ENCODE data around the gene PRXL2A. TPM values are rescaled to one million over a fixed set of nuclear protein-coding genes. Genes with fewer than 3 reads are reported as not detected.
"Not testable (repeated sequence)": the region's sequence is repeated elsewhere in the genome, so short reads cannot be mapped to it uniquely, and the experiment has no call there.

PRXL2A gene
- total RNA-seq = 63.6 TPM

DNA sequence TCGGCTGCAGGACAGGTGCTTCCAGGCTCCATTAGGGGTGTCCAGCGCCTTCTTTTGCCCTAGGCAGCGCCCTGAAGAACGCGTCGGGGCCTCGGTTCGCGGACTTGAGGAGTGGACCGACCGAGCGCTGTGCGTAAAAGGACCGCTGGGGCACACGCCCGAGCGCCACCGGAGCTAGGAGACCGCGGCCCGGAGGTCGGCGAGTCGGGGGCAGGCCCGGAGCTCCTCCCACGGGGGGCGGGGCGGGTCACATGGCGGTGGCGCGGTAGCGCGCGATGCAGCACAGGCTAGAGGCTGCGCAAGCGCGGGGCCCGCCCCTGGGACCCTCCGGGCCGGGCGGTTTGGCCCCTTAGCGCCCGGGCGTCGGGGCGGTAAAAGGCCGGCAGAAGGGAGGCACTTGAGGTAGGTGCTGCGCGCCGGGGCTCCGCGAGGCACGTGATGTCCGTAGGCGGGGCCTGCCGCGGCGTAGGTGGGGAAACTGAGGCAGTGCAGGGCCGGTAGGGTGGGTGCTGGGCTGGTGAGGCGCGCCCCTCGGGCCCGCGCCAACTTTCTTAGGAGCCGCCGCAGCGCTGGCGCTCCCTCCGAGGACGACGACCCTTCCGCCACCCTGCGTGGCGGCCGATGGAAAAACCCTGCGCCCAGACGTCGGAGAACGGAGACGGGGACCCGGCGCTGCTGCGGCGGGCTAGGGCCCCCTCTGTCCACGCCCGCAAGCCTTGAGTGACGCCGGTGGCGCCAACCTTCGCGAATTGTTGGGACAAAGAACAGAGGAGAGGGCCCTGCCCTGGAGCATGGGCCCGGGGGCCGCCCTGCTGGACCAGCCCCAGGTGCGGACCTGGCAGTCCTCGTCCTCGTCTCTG, at the start of gene PRXL2A:
PRXL2A (plus strand) TSS at position 310 of the 860 bp plus-strand sequence. CDS start 11,917 bp downstream, outside the sequence.
- peak; percentile 86 for DNase-seq (ENCODE audit: low spot score)

GRCh38 chr10:80358925-80359324, 49.4 kb upstream of the PRXL2A start:
- not testable (repeated sequence) for DNase-seq (ENCODE audit: low spot score)

DNA sequence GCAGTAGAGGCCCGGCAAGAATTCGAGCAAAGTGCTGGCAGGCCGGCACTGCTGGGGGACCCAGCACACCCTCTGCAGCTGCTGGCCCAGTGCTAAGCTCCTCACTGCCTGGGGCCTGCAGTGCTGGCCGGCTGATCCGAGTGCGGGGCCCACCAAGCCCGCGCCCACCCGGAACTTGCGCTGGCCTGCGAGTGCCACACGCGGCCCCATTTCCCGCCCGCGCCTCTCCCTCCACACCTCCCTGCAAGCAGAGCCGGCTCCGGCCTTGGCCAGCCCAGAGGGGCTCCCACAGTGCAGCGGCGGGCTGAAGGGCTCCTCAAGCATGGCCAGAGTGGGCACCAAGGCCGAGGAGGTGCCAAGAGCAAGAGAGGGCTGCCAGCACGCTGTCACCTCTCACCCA, 48.7 kb upstream of the PRXL2A start:
- no peak for DNase-seq (ENCODE audit: low spot score)

- no peak for DNase-seq (ENCODE audit: low spot score)
These were observed 42.8 kb upstream of the PRXL2A start for GRCh38 chr10:80365510-80365909.

DNA sequence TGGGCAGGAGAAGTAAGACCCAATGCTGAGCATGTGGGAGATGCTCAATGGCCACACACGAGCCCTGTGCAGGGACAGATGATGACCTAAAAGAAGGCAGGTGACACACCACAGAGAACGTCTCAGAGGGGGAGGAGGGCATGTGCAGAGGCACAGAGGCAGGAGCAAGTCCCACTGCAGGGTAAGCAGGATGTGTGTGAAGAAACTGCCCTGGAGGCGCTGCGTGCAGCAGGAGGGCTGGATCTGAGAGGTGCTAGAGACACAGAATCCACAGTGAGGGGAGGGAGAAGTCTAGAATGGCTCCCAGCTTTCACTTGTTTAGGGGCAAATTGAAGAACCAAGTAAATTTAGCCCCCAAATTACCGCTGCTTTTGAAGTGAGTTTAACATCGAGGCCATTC, 36.9 kb upstream of the PRXL2A start:
- DNase-seq (ENCODE audit: low spot score) = no peak

GRCh38 chr10:80372675-80373074, 35.7 kb upstream of the PRXL2A start:
- DNase-seq (ENCODE audit: low spot score) = no peak

GRCh38 chr10:80373502-80373901, 34.8 kb upstream of the PRXL2A start:
- no peak for DNase-seq (ENCODE audit: low spot score)

- DNase-seq (ENCODE audit: low spot score) = no peak
These were observed 28.6 kb upstream of the PRXL2A start for GRCh38 chr10:80379701-80380100.

- DNase-seq (ENCODE audit: low spot score) = no peak
These were observed 28.2 kb upstream of the PRXL2A start for GRCh38 chr10:80380185-80380584.

- peak; percentile 41 for DNase-seq (ENCODE audit: low spot score)
These were observed 25.4 kb upstream of the PRXL2A start for GRCh38 chr10:80382989-80383388.

DNA sequence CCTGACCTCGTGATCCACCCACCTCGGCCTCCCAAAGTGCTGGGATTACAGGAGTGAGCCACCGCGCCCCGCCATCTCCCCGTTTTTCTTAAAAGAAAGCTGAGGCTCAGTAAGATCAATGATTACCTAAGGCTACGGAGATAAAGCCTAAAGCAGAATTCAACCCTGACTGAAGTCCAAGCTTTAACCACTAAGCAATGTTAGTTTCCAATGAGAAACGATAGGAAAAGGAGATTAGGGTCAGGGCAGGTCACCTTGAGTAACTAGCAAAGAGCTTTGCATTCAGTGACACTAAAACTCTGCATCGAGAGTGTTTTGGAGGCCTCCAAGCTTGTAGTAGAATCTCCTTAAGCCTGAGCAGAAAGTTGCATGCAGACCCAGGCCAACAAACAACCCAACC, 17.6 kb upstream of the PRXL2A start:
- no peak for DNase-seq (ENCODE audit: low spot score)

DNA sequence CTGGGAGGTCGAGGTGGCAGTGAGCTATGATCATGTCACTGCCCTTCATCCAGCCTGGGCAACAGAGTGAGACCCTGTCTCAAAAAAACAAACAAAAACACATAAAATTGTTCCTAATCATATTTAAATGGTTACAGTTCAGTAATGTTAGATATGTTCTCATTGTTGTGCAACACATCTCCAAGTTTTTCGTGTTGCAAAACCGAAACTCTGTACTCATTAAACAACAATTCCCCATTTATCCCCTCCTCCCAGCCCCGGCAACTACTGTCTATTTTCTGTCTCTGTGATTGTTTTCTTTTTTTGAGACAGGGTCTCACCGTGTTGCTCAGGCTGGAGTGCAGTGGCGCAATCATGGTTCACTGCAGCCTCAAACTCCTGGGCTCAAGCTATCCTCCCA, 16.1 kb upstream of the PRXL2A start:
- no peak for DNase-seq (ENCODE audit: low spot score)

DNA sequence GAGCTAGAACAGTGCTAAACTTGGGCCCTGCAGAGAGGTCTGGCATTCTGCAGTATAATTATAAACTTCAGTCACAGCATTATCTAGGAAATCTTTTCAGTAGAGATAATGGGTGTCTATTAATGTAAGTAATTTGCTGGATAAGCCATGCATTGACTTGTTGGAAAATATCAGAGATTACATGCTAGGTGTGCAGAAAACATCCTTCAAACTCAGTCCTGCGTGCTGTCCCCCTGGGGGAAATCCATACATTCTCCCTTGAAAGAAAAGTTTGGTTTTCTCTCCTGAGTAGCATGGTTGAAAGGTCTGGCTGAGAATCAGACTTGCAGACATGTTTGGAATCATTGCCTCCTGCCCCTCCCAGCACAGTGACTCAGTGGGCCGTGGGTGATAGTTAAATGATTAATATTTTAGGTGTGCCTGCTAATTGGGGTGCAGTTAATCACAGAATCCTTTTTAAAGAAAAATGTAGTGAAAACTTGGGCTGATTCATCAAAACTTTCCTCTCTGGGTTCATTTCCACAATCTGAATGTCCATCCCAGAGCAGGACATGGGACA, 13.9 kb upstream of the PRXL2A start:
- DNase-seq (ENCODE audit: low spot score) = no peak

GRCh38 chr10:80397014-80397413, 11.3 kb upstream of the PRXL2A start:
- no peak for DNase-seq (ENCODE audit: low spot score)

DNA sequence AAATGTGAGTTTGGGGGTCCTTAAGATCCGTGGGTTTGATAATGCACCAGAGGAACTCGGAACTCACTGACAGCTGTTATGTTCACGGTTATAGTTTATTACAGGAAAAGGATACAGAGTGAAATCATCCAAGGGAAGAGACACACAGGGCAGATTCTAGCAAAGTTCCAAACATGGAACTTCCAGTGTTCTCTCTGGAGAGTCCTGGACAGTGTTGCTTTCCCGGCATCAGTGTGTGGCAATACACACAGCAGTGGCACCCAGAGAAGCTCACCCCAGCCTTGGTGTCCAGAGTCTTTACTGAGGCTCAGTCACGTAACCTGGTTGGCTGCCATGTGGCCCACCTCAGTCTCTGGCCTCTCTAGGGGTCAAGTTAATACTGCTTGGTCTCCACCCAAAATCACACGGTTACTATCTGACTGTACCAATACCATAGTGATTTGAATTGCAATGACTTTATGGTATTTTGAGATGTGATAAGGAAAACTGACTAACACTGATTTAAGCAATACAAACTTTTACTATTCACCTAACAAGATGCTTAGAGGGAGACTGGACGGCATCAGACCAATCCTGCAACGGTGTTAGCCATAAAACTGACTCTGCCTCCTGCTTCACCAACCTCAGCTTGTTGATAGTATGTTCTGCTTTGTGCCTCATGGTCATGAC, 8.1 kb upstream of the PRXL2A start:
- no peak for DNase-seq (ENCODE audit: low spot score)

DNA sequence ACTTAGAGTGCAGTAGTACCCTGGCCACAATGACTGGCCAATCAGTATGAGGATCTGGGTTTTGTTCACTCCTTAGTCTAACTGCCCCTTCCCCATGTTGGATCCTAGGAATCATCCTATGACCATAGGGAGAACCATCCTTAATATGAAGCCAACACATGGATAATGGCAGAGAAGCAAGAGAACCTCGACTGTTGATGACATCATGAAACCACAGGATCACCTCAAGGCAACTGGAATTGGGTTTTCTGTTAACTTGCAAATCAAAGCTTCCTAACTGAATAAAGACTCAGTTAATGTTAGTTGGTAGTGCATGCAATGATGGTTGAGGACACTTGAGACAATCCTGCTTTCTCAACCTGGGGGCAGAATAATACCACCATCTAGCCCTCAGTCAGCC, 3.3 kb upstream of the PRXL2A start:
- no peak for DNase-seq (ENCODE audit: low spot score)

GRCh38 chr10:80405626-80406025, 2.7 kb upstream of the PRXL2A start:
- no peak for DNase-seq (ENCODE audit: low spot score)

GRCh38 chr10:80406204-80406603, 2.1 kb upstream of the PRXL2A start:
- no peak for DNase-seq (ENCODE audit: low spot score)

GRCh38 chr10:80407812-80408241, 524 bp upstream of the PRXL2A start:
- peak; percentile 24 for DNase-seq (ENCODE audit: low spot score)

DNA sequence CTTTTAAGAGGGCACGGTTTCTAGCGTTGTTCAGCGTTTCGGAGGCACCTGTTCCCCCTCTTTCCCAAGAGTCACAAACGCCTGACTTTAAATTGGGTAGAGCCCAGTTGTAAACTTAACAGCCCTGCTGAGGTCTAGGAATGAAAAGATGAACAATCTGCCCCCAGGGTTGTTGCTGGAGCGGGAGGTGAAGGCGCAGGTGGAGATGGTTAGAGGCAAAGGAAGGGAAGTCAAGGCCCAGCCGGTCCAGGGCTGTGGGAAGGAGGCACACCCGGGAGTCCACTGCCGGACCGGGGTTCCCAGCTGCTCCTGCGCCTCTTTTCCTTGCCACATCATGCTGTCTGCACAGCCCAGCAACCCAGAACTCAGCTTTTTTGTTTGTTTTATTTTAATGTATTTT, 770 bp downstream of the PRXL2A start:
- no peak for DNase-seq (ENCODE audit: low spot score)

- no peak for DNase-seq (ENCODE audit: low spot score)
These were observed 1.8 kb downstream of the PRXL2A start for GRCh38 chr10:80410122-80410521.

DNA sequence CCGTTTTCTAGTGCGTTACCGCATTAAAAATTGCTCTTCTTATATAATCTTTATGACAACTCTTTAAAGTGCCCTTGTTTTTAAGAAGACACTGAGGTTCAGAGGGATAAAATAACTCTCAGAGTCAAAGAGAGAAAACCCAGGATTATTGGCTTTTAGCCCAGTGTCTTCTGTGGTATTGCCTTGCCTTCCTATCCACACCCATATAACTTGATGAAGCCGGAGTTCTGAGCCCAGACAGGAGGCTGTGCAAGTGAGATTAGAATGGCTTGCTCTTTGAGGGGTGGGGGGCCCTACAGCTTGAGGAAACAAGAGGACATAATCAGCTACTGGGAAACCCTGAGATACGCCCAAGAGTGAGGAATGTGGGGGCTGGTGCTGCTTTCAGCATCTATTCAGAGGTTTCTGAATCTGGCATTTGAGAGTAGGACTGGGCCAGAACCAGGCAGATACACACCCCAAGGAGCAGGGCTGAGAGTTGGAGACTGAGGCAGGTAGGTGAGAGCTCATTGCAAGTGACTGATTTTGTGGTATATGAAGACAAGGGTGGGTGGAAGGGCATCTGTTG, 2.3 kb downstream of the PRXL2A start:
- DNase-seq (ENCODE audit: low spot score) = no peak

DNA sequence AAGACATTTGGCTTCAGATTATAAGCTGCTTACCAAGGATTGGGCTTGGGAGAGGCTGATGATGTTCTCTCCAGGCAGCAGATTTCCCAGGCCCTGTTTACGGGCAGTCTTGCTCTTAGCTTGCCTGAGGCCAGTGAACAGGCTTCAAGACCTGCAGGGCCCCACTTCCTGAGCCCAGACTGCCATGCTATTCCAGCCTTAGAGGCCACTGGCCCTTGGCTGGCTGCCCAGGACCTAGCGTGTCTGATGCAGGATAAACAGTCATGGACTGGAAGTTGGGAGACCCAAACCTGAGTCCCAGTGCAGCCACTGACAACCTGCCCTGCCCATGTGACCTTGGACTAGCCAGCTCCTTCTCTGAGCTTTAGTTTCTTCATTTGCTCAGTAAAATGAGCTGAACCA, 2.9 kb downstream of the PRXL2A start:
- DNase-seq (ENCODE audit: low spot score) = peak; percentile 28
